ENCODE data around the gene ZNF683.
"Not testable (repeated sequence)": the region's sequence is repeated elsewhere in the genome, so short reads cannot be mapped to it uniquely, and the experiment has no call there.

ZNF683 gene

GRCh38 chr1:26372611-26373010 lies at the start of gene ZNF683:
Gene ZNF683, minus strand, starts transcription at chr1:26372750. Its CDS starts 4,179 bp downstream, at chr1:26368571.
- not testable (repeated sequence) for DNase-seq (ENCODE audit: low read depth, low spot score)

- DNase-seq (ENCODE audit: low read depth, low spot score): no peak
These were observed 46.9 kb upstream of the ZNF683 start for GRCh38 chr1:26419494-26419893.

- DNase-seq (ENCODE audit: low read depth, low spot score): no peak
These were observed 46.4 kb upstream of the ZNF683 start for GRCh38 chr1:26418865-26419349.

DNA sequence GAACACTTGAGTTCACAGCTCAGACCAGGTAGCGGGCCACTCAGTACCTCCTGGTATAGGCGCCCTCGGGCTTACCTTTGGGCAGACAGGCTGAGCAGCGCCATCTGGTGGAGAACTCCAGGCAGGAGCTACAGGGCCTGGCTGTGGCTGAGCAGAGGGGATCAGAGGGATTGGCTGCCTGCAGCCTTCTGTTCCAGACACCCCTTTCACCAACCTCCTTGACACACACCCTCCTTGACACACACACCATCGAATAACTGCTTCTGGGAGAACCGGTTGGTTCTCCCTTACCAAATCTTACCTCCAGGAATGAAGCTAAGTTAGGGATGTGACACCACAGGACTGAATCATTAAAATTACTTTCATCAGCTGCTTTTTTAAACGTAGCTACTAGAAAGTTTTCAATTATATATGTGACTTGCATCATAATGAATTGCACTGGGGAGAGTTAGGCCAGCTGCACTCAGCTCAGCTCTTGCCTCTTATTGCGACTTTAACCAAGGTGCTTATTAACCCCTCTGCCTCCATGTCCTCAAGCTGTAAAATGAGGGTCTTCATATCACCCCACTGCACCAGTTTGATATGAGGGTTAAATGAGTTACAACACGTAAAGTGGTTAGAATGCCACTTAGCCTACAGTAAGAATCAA lies 44.7 kb upstream of the ZNF683 start:
- DNase-seq (ENCODE audit: low read depth, low spot score): peak; percentile 73

DNA sequence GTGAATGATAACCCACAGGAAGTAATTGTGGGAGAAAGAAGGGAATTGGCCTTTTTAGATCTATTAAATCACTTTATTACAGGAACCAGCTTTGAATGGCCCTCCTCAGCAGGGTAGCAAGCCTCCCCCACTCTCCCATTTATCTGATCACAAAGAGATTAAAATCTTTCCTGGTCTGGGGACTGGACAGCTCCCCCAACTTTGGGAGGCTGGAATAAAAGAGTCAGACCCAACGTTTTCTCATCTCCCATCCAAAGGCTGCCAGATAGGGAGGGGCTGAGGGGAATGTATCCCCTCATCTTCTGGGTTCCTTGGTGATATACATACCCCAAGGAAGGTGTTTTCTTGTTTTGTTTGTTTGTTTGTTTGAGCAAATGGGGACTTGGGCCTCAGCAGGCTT lies 40.5 kb upstream of the ZNF683 start:
- DNase-seq (ENCODE audit: low read depth, low spot score): no peak

DNA sequence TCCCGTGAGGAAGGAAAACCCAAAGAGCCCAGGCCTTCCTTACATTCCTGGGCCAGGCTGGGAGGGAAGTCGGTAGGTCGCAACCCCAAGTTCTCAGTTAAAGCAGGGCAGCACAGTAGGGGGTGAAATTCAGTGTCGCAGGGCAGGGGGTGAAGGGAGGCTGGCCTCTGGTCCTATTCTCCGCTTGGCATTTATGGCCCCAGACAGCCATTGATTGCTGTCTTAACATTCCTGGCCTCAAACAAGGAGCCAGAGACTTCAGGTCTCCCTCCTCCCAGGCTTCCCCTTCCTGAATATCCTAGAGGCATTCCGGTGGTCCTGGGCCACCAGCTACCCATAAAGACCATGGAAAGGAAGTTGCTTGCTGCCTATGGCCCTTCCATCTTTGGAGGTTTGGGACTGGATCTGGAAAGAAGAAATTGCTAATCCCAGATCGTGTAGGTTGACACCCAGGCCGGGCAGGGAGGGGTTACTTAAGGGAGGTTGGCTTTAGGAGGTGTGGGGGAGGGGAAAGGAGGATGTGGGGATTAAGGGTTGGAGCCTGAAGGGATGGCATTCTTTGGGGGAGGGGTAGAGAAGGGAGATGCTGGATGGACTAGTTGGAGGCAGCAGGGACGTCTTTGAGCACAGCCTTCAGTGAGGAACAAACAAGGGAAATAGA lies 39.8 kb upstream of the ZNF683 start:
- DNase-seq (ENCODE audit: low read depth, low spot score): no peak

GRCh38 chr1:26411624-26412074 lies 39.1 kb upstream of the ZNF683 start:
- no peak for DNase-seq (ENCODE audit: low read depth, low spot score)

- DNase-seq (ENCODE audit: low read depth, low spot score): no peak
These were observed 38.4 kb upstream of the ZNF683 start, which contains the start of gene LIN28A for GRCh38 chr1:26410706-26411623. Gene LIN28A, plus strand, starts transcription at chr1:26410817. Its CDS starts 75 bp downstream, at chr1:26410892.

DNA sequence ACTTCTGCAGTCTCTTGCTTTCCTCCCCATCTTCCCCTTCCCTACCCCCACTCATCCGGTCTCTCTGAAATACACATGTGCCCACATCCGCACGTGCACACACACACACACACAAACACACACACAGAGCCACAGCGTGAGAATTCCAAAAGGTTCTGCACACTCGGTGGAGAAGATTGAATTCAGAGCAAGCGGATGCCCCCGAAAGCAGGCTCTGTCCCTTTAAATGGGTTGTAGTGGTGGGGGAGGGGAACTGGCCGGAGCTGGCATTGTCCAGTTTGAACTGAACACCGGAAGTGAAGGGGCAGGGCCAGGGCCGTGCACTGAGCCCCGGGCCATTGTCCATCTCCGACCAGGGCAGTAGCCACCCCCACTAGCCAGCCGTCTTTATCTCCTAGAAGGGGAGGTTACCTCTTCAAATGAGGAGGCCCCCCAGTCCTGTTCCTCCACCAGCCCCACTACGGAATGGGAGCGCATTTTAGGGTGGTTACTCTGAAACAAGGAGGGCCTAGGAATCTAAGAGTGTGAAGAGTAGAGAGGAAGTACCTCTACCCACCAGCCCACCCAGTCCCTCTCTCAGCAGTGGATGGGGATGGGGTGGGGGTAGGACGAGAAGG lies 36.7 kb upstream of the ZNF683 start:
- no peak for DNase-seq (ENCODE audit: low read depth, low spot score)

- peak; percentile 35 for DNase-seq (ENCODE audit: low read depth, low spot score)
These were observed 36.1 kb upstream of the ZNF683 start for GRCh38 chr1:26408604-26409003.

DNA sequence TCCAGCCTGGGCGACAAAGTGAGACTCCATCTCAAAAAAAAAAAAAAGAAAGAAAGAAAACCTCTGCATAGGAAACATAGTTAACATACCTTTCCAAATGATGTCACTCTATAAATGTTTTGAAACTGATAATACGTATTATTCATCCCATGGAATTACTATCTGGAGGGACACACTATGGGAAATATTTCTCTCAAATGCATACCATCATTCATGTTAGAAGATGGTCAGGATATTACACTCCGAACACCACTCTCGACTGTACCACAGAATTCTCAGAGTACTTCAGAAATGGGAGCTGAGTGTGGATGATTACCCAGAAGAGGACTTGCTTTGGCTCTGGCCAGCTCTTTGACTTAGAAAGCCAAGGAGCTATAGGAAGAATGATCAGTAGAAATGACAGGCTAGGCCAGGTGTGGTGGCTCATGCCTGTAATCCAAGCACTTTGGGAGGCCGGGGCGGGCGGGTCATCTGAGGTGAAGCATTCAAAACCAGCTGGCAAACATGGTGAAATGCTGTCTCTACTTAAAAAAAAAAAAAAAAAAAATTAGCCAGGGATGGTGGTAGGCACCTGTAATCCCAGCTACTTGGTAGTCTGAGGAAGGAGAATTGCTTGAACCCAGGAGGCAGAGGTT lies 32.8 kb upstream of the ZNF683 start:
- DNase-seq (ENCODE audit: low read depth, low spot score): no peak

DNA sequence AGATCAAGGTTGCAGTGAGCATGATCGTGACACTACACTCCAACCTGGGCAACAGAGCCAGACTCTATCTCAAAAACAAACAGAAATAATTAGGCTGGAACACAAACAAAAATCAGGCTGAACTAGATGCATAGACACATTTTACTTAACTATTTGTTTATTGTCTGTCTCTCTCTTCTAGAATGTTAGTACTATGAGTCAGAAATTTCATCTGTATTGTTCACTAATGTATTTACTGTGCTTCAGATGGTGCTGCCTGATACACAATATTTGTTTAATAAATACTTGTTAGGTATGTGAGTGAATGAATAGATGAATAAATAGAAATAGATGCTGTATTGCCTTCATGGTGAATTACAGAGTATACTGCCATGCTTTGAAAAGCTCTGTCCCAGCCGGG lies 32.1 kb upstream of the ZNF683 start:
- no peak for DNase-seq (ENCODE audit: low read depth, low spot score)

DNA sequence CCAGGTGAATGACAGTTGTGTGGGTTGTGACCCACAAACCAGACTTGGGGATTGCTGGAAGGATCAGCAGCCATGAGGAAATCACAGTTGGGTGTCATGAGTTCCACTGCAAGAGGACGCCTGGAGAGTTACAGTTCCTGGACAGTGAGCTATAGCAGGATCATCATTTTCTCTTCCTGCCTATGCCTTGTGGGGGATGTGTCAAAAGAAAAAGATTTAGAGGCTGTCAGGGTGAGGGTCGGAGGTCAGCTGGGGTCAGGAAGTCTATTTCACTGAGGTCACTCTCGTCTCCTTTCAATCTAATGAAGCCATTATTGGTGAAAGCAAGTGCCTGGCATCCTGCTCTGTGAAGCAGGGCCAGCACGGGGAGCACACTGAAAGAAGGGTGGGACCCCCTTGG lies 31.1 kb upstream of the ZNF683 start:
- DNase-seq (ENCODE audit: low read depth, low spot score): no peak

DNA sequence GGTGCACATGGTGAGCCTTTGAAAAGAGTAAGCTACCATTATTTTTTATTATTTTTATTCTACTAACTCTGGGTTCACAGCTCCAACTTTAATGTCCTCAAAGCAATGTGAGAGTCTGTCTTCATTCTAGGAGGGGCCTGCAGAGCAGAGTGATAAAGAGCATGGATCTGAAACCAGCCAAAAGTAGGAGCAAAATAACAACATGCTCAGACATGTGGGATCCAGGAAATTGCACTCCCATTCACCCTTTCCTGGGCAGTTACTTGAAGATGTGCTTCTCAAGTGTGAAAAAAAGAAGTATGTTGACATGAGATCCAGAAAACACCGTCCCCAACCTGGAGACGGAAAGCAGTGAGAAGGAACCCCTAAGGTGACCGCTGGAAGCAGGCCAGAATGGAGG lies 29.3 kb upstream of the ZNF683 start:
- DNase-seq (ENCODE audit: low read depth, low spot score): no peak

DNA sequence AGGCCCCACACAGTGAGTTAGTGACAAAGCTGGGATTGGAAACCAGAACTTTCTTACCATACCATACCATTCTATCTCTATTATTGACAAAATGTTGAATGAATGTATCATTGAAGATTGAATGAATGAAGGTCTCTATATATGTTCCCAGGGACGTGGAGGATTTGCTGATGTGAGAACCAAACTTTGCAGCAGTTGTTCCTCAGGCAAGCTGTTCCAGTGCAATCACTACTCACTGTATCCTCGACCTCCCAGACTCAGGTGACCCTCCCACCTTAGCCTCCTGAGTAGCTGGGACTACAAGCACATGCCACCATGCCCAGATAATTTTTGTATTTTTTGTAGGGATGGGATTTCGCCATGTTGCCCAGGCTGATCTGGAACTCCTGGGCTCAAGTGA lies 26.5 kb upstream of the ZNF683 start:
- DNase-seq (ENCODE audit: low read depth, low spot score): no peak

DNA sequence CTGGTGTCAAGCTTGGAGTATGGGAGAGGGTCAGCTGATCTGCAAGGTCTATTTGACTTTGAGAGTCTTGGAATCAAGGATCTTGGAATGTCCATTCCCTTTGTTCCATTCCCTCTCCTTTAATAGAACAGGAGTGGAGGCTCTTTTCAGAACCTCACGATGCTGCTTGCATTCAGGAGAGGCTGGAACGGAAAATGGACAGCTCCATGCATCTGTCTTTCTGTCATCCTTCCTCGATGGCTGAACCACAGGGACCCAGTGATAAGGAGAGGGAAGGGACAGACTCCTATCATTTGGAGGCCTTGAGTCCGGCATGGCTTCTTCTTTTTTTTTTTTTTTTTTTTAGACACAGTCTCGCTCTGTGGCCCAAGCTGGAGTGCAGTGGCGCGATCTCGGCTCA lies 23.2 kb upstream of the ZNF683 start:
- no peak for DNase-seq (ENCODE audit: low read depth, low spot score)

GRCh38 chr1:26391450-26391849 lies 18.9 kb upstream of the ZNF683 start:
- DNase-seq (ENCODE audit: low read depth, low spot score): no peak

DNA sequence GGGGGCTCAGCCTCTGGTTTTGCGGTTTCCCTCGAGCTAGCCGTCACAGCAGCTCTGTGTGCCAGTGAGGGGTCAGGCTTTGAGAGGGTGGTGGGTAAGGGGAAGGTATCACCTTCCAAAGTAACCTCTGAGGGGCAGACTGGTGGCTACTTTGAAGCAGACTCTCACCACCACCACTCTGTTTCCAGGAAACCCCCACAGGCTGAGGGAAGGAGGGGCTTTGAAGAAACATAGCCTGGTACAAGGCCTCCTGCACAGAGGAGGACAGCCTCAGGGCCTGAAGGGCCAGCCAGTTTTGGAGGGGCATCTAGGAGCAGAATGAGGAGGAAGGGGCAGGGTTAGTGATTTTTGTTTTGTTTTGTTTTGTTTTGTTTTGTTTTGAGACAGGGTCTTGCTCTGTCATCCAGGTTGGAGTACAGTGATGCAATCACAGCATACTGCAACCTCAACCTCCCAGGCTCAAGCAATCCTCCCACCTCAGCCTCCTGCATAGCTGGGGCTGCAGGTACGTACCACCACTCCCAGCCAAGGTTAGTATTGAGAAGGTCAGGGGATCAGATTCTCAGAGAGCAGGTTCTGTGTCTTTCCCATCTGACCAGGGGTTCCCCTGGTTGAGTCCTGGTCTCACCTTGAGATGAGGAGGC lies 17.2 kb upstream of the ZNF683 start:
- DNase-seq (ENCODE audit: low read depth, low spot score): no peak

DNA sequence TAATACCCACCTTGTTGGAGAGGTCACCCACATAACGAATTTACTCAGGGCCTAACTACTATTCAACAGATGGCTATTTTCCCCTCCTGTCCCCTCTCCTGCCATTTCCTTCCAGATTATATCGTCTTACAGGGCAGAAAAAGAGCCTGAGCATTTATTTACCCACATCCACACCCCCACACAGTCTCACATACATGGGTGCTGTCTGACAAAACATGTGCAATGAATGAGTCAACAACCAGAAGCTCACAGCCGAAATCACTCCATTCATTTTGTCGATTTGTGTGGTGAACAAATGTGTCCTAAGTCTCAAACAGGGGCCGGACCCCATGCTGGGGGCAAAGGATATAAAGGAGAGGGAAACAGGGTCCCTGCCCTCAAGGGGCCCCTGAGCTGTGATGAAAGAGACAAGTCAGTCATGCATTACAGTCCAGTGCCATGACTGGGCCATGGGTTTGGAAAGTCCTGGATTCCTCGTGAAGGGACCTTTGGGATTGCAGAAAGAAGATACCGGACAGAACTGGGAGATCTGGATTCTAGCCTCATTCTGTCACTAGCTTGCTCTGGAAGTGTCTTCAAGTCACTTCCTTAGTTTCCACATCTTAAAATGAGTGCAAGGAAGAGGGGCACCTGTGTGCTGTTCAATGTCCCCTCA lies 16.4 kb upstream of the ZNF683 start:
- DNase-seq (ENCODE audit: low read depth, low spot score): no peak

DNA sequence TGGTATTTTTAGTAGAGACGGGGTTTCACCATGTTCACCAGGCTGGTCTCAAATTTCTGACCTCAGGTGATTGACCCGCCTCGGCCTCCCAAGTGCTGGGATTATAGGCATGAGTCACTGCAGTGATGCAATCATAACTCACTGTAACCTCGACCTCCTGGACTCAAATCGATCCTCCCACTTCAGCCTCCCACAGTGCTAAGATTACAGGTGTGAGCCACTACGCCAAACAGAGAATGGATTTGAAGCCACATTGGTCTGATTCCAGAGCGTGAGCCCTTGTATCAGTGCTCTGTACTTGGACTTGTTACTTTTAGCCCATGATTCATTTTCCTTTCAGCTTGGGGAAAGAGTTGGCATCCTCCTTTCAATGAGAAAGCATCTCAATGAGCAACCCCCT lies 14.9 kb upstream of the ZNF683 start:
- no peak for DNase-seq (ENCODE audit: low read depth, low spot score)

Measured in activated naive CD8-positive, alpha-beta T cell treated with anti-CD3 and anti-CD28 coated beads, Interleukin-2, amount 50 U/mL, for 16 hours (primary cell).